Skeletal muscle cell (primary cell): Measurements from ENCODE around the gene HP.
"Not testable (repeated sequence)": the region's sequence is repeated elsewhere in the genome, so short reads cannot be mapped to it uniquely, and the experiment has no call there.

ENCODE experiments used
- DNase-seq: peaks from one replicate; pipeline ENCODE4 v3.0.0-alpha.2; 2010; ENCODE audit warnings: low read depth
- H3K4me3 ChIP-seq: 2 replicates; pipeline ENCODE4 v1.5.1; 2011; ENCODE audit warnings: low read depth, mild to moderate bottlenecking, control low read depth, low read length, moderate library complexity

The HP gene

GRCh38 chr16:72076991-72077706 lies 22.8 kb downstream of the HP start:
- H3K4me3 ChIP-seq, DNase-seq: not testable (repeated sequence)

GRCh38 chr16:72083778-72084404 lies 29.6 kb downstream of the HP start:
- DNase-seq, result no peak
- no peak overlapping the region for H3K4me3 ChIP-seq

GRCh38 chr16:72084445-72084844 lies 30.1 kb downstream of the HP start:
- H3K4me3 ChIP-seq, result no peak overlapping the region
- no peak for DNase-seq

GRCh38 chr16:72085002-72085401 lies 30.7 kb downstream of the HP start:
- DNase-seq, result no peak
- no peak overlapping the region for H3K4me3 ChIP-seq

GRCh38 chr16:72091217-72091616 lies 36.9 kb downstream of the HP start:
- no peak overlapping the region for H3K4me3 ChIP-seq

GRCh38 chr16:72092832-72093447 lies 38.6 kb downstream of the HP start:
- peak; percentile 21 for DNase-seq
- H3K4me3 ChIP-seq, result peak overlapping the region; percentile 87

More at GRCh38 chr16:72091217-72091616, 36.9 kb downstream of the HP start:
- DNase-seq, result no peak

GRCh38 chr16:72093448-72094265 lies 39.4 kb downstream of the HP start, which contains the start of the genes DHX38 and TXNL4B:
Gene DHX38 (plus strand): TSS chr16:72093847. CDS start chr16:72096158, 2,311 bp downstream.
Gene TXNL4B (minus strand): TSS chr16:72093620. CDS start chr16:72090749, 2,871 bp downstream.
- peak; percentile 97 for DNase-seq
- H3K4me3 ChIP-seq, result peak within 1 kb of the TSS; percentile 87

- peak overlapping the region; percentile 87 for H3K4me3 ChIP-seq
- DNase-seq, result no peak
These were observed 39.9 kb downstream of the HP start for GRCh38 chr16:72094266-72094610.

GRCh38 chr16:72098936-72099335 lies 44.6 kb downstream of the HP start:
- H3K4me3 ChIP-seq, result no peak overlapping the region
- DNase-seq, result no peak

GRCh38 chr16:72099377-72099818 lies 45.1 kb downstream of the HP start:
- H3K4me3 ChIP-seq, result no peak overlapping the region
- peak; percentile 7 for DNase-seq

- no peak overlapping the region for H3K4me3 ChIP-seq
- DNase-seq, result no peak
These were observed 46.9 kb downstream of the HP start for GRCh38 chr16:72101195-72101594.

- no peak for DNase-seq
These were observed 50.6 kb downstream of the HP start for GRCh38 chr16:72104905-72105304.

GRCh38 chr16:72105978-72106377 lies 51.7 kb downstream of the HP start:
- no peak for DNase-seq
- no peak overlapping the region for H3K4me3 ChIP-seq

More at GRCh38 chr16:72104905-72105304, 50.6 kb downstream of the HP start:
- no peak overlapping the region for H3K4me3 ChIP-seq

- no peak overlapping the region for H3K4me3 ChIP-seq
- no peak for DNase-seq
These were observed 53.1 kb downstream of the HP start for GRCh38 chr16:72107371-72107770.

GRCh38 chr16:72108353-72109102 lies 54.2 kb downstream of the HP start:
- H3K4me3 ChIP-seq, result no peak overlapping the region
- no peak for DNase-seq

GRCh38 chr16:72109300-72109699 lies 55.0 kb downstream of the HP start:
- no peak overlapping the region for H3K4me3 ChIP-seq

GRCh38 chr16:72109966-72110530 lies 55.7 kb downstream of the HP start:
- DNase-seq, result no peak
- H3K4me3 ChIP-seq, result no peak overlapping the region

More at GRCh38 chr16:72109300-72109699, 55.0 kb downstream of the HP start:
- DNase-seq, result no peak
